ENCODE measurements around the gene CTNS.

The CTNS gene

DNA sequence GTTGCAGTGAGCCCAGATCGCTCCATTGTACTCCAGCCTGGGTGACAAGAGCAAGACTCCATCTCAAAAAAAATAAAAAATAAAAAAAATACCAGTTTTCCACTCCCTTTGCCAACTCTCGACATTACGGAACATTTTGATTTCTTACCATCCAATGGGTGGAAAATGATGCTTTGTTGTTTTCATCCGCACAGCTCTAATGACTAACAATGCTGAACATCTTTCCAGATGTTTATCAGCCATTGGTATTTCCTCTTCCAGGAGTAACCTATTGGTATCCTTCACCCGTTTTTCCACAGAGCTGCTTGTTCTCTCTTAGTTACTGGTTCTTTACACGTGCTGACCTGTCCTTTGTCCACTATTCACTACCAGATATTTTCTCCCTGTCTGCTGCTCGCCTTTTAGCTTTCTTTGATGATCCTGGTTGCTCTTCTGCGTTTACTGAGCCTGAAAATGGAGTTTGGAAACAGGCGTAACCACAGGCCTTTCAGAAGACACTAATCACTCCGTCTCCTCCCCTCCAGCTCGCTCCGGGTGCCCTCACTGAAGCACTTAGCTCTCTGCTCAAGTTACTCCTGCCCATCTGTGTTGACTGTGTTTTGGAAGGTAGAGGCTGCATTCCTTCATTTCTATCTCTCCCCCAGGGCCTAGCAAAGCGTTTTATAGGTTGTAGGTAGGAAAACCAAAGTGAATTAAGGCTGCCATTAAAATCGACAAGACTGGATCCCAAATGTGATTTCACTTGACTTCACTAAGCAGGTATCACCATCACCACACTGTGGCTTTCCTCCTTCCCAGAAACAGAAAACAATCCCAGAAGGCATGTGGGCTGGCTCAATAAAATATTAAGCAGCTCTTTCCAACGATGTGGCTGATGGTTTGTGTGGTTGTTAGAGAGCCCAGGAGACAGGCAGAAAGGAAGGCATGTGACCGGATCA, 9.5 kb upstream of the CTNS start:
- DNase-seq: no peak

DNA sequence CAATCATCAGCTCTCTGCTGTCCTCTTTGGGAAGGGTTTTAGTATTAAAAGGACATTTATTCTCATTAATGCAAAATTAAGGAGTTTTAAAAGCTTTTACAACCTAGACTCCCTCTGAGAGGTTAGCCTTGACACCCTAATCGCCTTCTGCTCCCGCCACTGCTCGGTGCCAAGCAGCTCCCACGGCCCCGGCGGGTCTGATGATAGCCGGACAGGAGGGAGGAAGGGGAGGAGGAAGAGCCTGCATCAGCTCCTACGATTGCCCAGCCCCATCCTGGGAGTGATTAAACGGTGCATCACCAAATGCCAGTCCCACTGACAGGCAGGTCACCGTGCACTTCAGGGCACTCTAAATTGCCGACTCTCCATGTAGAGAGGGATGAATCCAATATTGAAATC, 8.8 kb upstream of the CTNS start:
- DNase-seq: no peak

DNA sequence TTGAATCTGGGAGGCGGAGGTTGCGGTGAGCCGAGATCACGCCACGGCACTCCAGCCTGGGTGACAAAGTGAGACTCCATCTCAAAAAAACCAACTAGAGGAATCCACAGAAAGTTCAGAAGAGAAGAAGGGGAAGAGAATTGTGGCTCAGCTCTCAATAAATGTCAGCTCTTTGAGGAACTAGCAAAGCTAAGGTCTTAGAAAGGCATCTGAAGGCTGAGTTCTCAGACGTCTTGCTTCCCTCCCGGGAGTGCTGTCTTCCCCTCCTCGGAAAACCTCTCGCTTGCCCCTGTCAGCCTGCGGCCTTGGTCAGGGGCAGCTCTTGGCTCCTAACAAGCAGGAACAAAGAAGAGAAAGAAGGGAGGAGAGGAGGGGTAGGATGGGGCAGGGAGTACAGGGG, 5.8 kb upstream of the CTNS start:
- no peak for DNase-seq

DNA sequence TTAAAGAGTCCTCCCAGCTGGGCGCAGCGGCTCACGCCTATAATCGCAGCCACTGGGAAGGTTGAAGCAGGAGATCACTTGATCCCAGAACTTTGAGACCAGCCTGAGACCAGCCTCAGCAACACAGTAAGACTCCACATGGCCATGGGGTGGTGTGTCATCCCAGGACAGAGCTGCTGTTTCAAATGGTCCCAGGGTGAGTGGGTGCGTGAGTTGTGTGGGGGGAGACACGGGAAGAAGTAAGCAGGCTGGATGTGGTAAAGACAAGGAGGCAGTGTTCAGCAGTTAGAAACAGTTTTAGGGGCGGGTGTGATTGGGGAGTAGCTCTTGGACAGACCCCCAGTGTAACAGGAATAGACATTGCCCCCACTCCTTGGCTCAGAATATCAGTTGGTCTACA, 4.3 kb upstream of the CTNS start:
- DNase-seq: no peak

DNA sequence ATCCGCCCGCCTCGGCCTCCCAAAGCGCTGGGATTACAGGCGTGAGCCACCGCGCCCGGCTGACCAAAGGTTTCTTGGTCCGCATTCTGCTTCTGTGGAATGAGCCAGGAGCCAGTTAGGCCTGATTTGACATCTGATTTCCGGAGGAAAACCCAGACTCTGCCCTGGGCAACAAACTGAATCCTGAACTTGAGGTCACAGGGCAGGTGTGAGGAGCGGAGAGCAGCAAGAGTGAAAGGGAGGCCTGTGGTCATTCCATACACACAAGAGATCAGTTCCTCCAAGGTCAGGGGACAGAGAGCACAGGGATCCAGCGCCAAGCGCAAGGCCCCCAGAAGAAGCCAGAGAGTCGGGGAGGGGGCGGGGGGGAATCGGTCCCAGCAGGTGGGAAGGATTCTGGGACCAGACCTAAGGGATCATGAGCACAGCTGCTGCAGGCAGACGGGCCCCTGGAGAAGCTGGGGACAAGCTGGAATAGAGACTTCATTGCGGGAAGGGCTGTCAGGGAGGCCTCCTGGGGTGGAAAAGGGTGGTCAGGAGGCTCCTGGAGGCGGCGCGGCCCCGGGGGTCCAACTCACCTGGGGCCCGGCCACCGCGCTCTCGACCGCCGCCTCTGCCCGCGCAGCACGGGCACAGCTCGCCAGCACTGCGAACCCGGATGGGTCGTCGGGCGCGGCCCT, 946 bp upstream of the CTNS start:
- no peak for DNase-seq

DNA sequence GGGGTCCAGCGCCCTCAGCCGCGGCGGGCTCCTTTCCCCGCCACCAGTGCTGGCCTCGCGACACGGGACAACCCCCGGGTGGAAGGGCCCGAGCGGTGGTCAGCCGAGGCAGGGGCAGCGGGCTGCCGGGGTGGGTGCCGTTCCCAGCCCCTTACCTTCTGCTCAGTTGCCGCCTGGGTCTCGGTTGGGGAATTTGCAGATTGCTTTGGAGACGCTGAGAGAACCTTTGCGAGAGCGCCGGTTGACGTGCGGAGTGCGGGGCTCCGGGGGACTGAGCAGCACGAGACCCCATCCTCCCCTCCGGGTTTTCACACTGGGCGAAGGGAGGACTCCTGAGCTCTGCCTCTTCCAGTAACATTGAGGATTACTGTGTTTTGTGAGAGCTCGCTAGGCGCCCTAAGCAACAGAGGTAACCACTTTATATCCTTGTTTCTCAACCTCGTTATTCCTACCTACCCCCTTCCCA, 381 bp downstream of the CTNS start:
- DNase-seq: no peak

DNA sequence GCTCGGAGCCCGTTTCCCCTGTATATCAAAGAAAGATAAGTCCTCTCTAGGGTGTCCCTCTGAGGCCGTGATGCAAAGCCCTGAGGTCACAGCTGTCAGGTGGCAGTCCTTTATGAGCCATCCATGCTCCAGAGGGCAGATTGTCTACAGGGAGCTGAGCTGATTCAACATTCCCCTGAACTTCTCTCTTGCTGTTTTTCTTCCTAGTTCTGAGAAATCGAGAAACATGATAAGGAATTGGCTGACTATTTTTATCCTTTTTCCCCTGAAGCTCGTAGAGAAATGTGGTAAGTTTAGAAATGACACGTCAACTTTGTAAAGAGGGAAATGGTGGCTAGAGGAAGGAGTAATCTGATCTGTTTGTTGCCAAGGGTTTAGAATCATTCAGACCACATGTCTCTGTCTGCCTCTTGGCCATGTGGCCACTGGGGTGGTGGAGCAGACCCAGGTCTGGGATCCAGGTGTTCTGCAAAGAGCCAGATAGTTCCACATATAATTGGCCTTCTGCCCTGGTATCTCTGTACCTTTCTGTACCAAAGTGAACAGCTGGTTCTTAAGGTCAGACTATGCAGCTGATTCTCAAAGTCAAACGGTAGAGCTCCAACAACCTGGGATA, 3.5 kb downstream of the CTNS start:
- DNase-seq: no peak

DNA sequence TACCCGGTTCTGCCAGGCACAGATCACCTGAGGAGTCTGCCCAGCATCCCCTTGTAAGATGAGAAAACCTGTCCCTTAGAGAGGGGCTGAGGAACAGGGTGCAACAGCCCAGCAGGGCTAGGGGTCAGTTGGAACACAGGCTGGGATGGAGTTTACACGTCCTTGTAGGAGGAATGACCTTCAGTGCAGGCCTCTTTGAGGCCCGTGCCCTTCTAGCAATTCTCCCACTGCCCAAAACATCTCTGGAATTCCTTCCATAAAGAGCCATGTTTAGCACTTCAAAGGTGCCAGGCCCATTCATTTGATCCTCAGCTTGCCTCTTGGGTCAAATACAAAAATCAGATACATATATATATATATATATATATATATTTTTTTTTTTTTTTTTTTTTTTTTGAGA, 4.5 kb downstream of the CTNS start:
- no peak for DNase-seq

DNA sequence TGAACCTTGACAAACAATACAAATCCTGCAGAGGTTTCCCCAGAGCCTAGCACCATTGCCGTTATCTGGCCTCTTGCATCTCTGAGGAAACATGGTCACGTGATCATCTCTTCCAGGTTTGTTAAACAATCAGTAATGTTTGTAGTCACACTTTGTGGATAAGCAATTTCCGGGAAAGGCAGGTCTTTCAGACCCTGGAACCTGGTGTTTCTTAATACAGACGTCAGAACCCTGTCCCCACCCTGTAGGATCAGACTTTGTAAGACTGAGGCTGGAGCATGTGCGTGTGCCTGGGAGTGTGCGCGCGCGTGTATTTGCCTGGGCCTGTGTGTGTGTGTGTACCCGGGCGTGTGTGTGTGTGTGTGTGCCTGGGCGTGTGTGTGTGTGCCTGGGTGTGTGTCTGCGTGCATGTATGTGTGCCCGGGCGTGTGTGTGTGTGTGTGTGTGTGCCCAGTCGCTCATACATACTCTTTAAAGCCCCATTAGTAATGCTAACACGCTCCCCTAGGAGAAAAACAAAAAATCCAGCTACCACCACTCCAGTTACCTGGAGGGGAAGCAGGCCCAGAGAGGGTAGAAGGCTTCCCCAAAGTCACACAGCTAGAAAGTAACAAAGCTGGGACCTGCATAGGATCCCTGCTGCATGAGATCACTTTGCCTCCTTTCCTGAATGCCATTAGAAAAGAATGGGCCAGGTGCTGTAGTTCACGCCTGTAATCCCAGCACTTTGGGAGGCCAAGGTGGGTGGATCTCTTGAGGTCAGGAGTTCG, 5.3 kb downstream of the CTNS start:
- DNase-seq: no peak

DNA sequence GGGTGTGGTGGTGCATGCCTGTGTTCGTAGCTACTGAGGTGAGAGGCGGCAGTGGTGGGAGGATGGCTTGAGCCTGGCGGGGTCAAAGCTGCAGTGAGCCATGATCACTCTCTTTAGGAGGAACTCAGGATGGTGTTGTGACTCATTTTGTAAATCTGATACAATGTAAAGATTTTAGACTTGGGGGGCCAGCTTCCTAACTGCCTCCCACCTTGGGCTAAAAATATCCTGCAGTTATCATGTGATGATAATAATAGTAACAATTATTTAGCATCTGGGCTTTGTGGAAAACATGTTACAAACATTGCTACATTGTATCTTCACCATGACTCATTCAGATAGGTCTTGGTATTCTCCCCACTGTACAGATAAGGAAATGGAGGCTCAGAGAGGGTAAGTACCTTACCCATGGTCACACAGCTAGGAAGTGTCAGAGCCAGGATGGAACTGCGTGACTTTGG, 7.4 kb downstream of the CTNS start:
- DNase-seq: no peak

DNA sequence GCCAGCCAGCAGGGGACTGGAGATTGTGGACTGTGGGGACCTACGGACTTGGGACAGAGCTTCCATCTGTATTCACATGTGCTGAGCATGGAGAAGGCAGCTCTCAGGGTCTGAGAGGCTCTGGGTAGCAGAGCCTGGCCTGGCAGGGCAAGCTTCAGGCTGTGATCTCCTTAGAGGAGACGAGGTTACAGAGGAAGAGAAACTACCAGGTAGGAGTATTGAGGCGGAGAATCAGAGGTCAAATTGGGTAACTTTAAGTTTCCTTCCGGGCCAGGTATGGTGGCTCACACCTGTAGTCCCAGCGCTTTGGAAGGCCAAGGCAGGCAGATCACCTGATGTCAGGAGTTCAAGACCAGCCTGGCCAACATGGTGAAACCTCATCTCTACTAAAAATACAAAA, 8.8 kb downstream of the CTNS start:
- no peak for DNase-seq

DNA sequence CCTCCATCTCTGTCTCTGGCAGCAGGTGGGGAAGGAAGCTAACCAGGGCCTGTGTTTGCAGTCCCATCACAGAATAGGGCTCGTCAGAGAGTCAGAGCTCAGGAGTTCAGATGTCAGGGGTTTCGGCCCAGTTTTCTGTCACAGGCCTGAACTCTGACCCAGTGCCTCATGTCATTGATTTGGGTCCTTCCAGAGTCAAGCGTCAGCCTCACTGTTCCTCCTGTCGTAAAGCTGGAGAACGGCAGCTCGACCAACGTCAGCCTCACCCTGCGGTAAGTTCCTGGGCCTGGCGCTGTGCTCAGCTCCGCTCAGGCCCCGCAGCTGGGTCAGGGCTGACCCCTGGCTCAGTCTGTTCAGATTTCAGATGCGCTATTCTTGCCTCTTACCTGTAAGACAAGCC, 10.7 kb downstream of the CTNS start:
- no peak for DNase-seq

DNA sequence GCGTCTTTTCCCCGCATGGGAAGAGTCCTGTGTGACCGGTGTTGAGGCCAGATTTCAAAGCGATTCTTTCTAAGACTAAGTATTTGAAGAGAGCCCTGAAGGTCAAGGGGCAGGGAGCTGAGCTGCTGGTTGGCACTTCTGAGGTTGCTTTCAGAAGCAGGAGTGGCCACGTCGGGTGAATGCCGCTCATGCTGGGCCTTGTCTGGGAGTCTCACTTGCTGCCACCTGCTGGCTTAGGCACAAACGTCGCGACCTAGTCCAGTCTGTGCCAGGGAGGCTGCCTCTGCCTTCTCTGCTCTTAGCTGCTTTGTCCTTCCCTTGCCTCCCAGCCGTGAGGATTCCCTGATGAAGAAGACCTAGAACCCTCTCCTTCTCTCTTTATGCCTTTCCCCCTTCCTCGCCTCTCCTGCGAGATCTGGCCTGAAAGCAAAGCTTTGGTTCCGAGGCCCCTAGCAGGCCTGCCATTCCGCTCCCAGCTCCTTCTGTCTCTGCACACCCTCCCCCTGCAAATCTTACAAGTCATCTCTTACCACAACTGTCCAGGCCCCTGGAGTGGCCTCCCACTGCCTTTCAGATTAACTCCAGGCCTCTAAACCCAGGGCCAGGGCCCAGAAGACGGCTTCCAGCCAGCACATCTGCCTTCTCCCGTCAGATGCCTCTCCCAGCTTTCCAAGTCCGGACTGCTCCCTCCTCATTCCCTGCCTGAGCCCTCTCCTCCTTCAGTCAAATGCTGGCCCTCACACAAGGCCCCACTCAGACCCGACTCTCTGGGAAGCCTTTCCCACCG, 11.4 kb downstream of the CTNS start:
- no peak for DNase-seq

DNA sequence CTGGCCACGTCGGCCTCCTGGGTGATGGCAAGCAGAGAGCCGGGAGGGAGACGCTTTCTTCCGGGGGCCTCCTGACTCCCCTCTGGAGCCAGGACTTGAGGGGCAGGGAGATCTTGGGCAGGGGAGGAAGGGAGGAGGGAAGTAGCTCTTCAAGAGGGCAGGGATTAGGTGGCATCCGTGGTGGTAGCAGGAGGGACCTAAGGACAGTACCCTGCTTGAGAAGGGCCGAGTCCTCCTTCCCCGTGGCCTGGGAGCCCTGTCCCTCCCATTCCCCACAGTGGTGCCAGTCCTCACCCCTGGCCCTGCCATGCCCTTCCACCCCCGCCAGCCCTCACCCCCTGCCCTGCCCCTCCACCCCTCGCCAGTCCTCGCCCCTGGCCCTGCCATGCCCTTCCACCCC, 19.2 kb downstream of the CTNS start:
- DNase-seq: no peak

DNA sequence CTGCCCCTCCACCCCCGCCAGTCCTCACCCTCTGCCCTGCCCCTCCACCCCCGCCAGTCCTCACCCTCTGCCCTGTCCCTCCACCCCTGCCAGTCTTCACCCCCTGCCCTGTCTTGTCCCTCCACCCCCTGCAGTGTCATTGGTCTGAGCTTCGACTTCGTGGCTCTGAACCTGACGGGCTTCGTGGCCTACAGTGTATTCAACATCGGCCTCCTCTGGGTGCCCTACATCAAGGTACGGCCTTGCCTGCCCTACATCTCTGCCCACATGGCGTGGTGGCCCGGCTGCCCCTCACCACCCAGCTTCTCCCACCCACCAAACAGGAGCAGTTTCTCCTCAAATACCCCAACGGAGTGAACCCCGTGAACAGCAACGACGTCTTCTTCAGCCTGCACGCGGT, 19.8 kb downstream of the CTNS start:
- no peak for DNase-seq

DNA sequence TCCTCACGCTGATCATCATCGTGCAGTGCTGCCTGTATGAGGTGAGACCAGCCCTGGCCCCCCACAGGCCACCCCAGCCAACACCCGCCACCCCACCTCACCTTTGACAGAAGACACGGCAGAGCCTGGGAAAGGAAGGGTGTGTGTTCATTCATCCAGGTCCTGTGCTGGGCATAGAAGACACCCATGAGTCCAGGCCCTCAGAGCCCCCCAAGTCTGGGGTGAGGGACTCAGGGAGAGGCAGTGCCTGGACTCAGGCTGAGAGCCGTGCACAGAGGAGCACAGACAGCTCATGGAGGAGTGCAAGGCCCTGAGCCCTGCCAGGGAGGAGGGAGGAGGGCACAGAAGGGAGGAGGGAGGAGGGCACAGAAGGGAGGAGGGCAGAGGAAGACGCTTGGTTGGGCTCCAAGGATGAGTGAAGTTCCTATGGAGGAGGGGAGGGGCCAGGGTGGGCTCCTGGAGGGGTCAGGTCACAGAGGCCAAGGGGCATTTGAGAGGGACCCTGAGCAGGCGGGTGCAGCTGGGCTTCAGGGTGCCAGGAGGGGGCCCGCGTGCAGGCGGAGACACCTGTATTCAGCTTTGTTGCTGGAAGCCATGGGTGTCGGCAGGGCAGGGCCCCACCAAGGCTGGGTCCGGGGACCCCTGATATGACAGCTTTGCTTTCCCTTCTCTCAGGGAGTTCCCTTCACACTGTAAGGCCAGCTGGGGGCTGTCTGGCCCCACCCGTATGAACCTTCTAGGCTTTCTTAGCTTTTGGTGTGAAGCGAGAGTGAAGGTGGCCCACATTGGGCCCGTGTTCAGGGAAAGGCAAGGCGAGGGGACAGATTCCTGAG, 20.4 kb downstream of the CTNS start:
- DNase-seq: no peak

DNA sequence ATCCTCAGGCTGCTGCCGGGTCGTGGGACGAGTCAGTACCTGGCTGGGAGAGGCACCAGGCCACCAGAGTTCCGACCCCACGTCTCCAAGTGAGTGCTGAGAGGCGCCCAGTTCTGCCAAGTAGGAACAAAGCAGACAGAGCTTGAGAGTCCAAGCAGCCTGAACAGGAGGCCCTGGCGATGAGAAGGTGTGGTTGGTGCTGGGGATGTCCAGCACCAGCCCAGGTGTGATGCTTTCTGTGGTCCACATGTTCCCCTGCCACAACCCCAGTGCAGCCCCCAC, 21.0 kb downstream of the CTNS start:
- no peak for DNase-seq

DNA sequence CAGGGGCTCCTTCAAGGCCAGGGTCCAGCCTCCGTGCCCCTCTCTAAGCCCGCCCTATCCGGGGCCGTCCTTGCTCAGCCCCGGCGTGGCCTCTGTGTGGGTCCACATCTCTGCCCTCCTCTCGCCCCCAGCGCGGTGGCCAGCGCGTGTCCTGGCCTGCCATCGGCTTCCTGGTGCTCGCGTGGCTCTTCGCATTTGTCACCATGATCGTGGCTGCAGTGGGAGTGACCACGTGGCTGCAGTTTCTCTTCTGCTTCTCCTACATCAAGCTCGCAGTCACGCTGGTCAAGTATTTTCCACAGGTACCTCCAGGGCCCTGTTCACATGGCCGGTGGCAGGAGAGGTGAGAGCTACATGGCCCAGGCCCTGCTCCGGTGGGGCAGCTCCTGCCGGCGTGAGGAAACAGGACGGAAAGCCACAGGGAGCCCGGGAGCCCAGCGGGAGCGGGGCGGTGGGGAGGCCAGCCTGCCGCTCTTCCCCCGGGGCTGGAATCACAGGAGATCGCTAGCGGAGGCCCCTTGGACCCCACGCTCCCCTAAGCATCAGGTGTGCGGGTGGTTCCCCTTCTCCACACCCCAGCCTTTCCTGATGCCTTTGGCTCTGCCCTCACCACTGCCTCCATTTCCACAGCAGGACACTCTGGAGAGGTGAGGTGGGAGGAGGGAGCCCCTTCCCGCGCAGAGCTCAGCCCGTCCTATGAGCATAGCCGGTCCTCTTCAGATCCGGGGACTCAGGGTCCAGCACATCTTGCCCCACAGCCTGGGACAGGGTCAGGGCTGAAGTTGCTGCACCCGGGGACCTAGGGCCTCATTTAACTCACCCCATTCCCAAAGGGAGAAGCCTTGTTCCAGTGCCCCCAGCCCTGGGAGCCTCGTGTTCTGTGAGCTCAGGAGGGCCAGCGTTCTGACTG, 21.6 kb downstream of the CTNS start:
- no peak for DNase-seq

DNA sequence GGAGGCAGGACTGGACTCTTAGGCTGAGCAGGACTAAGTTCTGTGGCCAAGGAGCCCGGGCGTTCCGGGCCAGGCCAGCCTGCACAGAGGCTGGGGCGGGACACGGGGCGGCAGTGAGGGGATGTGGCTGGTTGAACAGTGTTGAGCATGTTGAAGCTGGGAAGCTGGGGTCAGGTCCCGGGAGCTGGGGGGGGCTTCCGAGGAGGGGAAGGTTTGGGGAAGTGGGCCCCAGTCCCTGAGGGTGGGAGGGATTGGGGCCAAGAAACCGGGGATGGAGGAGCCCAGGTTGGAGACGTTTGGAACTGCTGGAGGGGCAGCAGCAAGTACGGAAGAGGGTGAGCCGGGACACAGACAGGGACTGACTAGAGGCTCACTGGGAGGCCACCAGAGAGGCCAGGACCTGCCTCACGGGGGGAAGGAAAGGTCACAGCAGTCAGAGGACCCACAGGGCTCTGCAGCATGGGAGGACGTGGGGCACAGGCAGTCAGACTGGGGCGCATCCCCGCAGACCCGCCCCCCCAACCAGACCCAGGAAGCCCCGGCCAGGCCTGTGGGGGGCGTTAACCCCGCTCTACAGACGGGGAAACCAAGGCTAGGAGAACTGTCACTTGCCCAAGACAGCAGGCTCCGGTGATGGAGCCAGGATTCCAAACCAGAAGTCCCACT, 22.4 kb downstream of the CTNS start:
- no peak for DNase-seq

Data from NCI-H2029 (cell line).